ENCODE measurements around the gene PXDN. TPM values are rescaled to one million over a fixed set of nuclear protein-coding genes. Genes with fewer than 3 reads are reported as not detected.

PXDN gene
- total RNA-seq, 1 experiment from 2014 or later = 0.25 TPM

GRCh38 chr2:1775511-1776035 lies 31.3 kb upstream of the PXDN start:
- Mint-ChIP-seq H3K9me3 (ENCODE audit: unreplicated experiment) (no peaks in the 10 kb centered on the region), H3K27me3 (ENCODE audit: insufficient read depth, unreplicated experiment) (no peaks in the 10 kb centered on the region), H3K4me3 (ENCODE audit: unreplicated experiment) (no peak overlapping the region), H3K4me1 (ENCODE audit: low read depth, unreplicated experiment) (peaks cover 10% of the 10 kb centered on the region), H3K27ac (ENCODE audit: unreplicated experiment) (no peak overlapping the region), H3K36me3 (ENCODE audit: insufficient read depth, unreplicated experiment) (no peaks in the 10 kb centered on the region)
- ChIA-PET POLR2A (no interaction called here), CTCF (interaction anchor here (0.6 kb wide), 1 partner anchor 934 kb away, joined by 3 read pairs; no protein-coding TSS in a partner anchor)
- no peaks in the 10 kb centered on the region for H3K27me3 ChIP-seq (replicated peaks; ENCODE audit: control insufficient read depth, insufficient read depth, low read length)
- peaks cover 34% of the 10 kb centered on the region for H3K4me1 ChIP-seq
- H3K9me3 ChIP-seq = no peaks in the 10 kb centered on the region
- TF ChIP-seq, protein P1, sequence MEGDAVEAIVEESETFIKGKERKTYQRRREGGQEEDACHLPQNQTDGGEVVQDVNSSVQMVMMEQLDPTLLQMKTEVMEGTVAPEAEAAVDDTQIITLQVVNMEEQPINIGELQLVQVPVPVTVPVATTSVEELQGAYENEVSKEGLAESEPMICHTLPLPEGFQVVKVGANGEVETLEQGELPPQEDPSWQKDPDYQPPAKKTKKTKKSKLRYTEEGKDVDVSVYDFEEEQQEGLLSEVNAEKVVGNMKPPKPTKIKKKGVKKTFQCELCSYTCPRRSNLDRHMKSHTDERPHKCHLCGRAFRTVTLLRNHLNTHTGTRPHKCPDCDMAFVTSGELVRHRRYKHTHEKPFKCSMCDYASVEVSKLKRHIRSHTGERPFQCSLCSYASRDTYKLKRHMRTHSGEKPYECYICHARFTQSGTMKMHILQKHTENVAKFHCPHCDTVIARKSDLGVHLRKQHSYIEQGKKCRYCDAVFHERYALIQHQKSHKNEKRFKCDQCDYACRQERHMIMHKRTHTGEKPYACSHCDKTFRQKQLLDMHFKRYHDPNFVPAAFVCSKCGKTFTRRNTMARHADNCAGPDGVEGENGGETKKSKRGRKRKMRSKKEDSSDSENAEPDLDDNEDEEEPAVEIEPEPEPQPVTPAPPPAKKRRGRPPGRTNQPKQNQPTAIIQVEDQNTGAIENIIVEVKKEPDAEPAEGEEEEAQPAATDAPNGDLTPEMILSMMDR (IDR thresholded peaks at IDR 0.05; ENCODE audit: insufficient read depth in 1 of 2, low read depth in 1 of 2, low read length in 1 of 2, severe bottlenecking in 1 of 2, unreplicated experiment in 1 of 2) = no peak
- DNase-seq = no peak
- H3K4me3 ChIP-seq (ENCODE audit: low read depth, low read length) = no peak overlapping the region
- no TSS peak for BruUV-seq (replicated peaks)
- intact Hi-C loops (cut with micrococcal nuclease; ENCODE audit: unreplicated experiment) = no loop called here
- H3K36me3 ChIP-seq (ENCODE audit: control insufficient read depth, insufficient read depth, low read length) = no peaks in the 10 kb centered on the region

- BruUV-seq (replicated peaks) = no TSS peak
- Mint-ChIP-seq H3K27me3 (ENCODE audit: insufficient read depth, unreplicated experiment) (no peaks in the 10 kb centered on the region), H3K9me3 (ENCODE audit: unreplicated experiment) (no peaks in the 10 kb centered on the region), H3K4me3 (ENCODE audit: unreplicated experiment) (no peak overlapping the region), H3K4me1 (ENCODE audit: low read depth, unreplicated experiment) (peaks cover 10% of the 10 kb centered on the region), H3K36me3 (ENCODE audit: insufficient read depth, unreplicated experiment) (no peaks in the 10 kb centered on the region), H3K27ac (ENCODE audit: unreplicated experiment) (no peak overlapping the region)
- no peak overlapping the region for H3K4me3 ChIP-seq (ENCODE audit: low read depth, low read length)
- intact Hi-C loops (cut with micrococcal nuclease; ENCODE audit: unreplicated experiment) = no loop called here
- peaks cover 35% of the 10 kb centered on the region for H3K4me1 ChIP-seq
- H3K36me3 ChIP-seq (ENCODE audit: control insufficient read depth, insufficient read depth, low read length) = no peaks in the 10 kb centered on the region
- CTCF ChIA-PET = interaction anchor here (0.6 kb wide), 1 partner anchor 933 kb away, joined by 3 read pairs; no protein-coding TSS in a partner anchor
- H3K9me3 ChIP-seq = no peaks in the 10 kb centered on the region
- POLR2A ChIA-PET = no interaction called here
- DNase-seq = no peak
- TF ChIP-seq, protein P1 (IDR thresholded peaks at IDR 0.05; ENCODE audit: insufficient read depth in 1 of 2, low read depth in 1 of 2, low read length in 1 of 2, severe bottlenecking in 1 of 2, unreplicated experiment in 1 of 2) = no peak
- H3K27me3 ChIP-seq (replicated peaks; ENCODE audit: control insufficient read depth, insufficient read depth, low read length) = no peaks in the 10 kb centered on the region
These were observed 30.6 kb upstream of the PXDN start for GRCh38 chr2:1774929-1775328.

GRCh38 chr2:1773883-1774282 lies 29.6 kb upstream of the PXDN start:
- H3K36me3 Mint-ChIP-seq (ENCODE audit: insufficient read depth, unreplicated experiment) = no peaks in the 10 kb centered on the region
- no peak overlapping the region for H3K27ac Mint-ChIP-seq (ENCODE audit: unreplicated experiment)
- peaks cover 10% of the 10 kb centered on the region for H3K4me1 Mint-ChIP-seq (ENCODE audit: low read depth, unreplicated experiment)
- no peak overlapping the region for H3K4me3 ChIP-seq (ENCODE audit: low read depth, low read length)
- TF ChIP-seq, protein P1 (IDR thresholded peaks at IDR 0.05; ENCODE audit: insufficient read depth in 1 of 2, low read depth in 1 of 2, low read length in 1 of 2, severe bottlenecking in 1 of 2, unreplicated experiment in 1 of 2) = no peak
- no peaks in the 10 kb centered on the region for H3K27me3 Mint-ChIP-seq (ENCODE audit: insufficient read depth, unreplicated experiment)
- no TSS peak for BruUV-seq (replicated peaks)
- POLR2A ChIA-PET = no interaction called here
- H3K9me3 Mint-ChIP-seq (ENCODE audit: unreplicated experiment) = no peaks in the 10 kb centered on the region
- no peak for DNase-seq
- H3K4me1 ChIP-seq = peaks cover 40% of the 10 kb centered on the region
- CTCF ChIA-PET = no interaction called here
- H3K36me3 ChIP-seq (ENCODE audit: control insufficient read depth, insufficient read depth, low read length) = no peaks in the 10 kb centered on the region
- H3K4me3 Mint-ChIP-seq (ENCODE audit: unreplicated experiment) = no peak overlapping the region
- H3K27me3 ChIP-seq (replicated peaks; ENCODE audit: control insufficient read depth, insufficient read depth, low read length) = no peaks in the 10 kb centered on the region
- intact Hi-C loops (cut with micrococcal nuclease; ENCODE audit: unreplicated experiment) = no loop called here
- H3K9me3 ChIP-seq = no peaks in the 10 kb centered on the region
